Loucy (cell line): ENCODE measurements around the gene CTIF.

Experiments used
- H2AFZ ChIP-seq: fragments of 200-600 bp; sonication (generic); 2 replicates; pipeline ENCODE4 v1.6.0; 2016; ENCODE audit warnings: antibody characterized with exemption, mild to moderate bottlenecking, low read length, moderate library complexity
- H3F3A ChIP-seq: fragments of 200-600 bp; 2 replicates; pipeline ENCODE4 v1.6.0; 2016; ENCODE audit warnings: antibody characterized with exemption, low read depth, mild to moderate bottlenecking
- H3K27me3 ChIP-seq: fragments of 200-600 bp; sonication (generic); 2 replicates; pipeline ENCODE4 v1.6.1; 2014; ENCODE audit warnings: low read length, mild to moderate bottlenecking; ENCODE audit not compliant: insufficient read depth, poor library complexity, severe bottlenecking
- H3K36me3 ChIP-seq: fragments of 200-600 bp; sonication (generic); 2 replicates; pipeline ENCODE4 v1.6.1; 2016; ENCODE audit warnings: low read length; ENCODE audit not compliant: insufficient read depth
- H3K4me1 ChIP-seq: fragments of 200-600 bp; sonication (generic); 2 replicates; pipeline ENCODE4 v1.5.1; 2014; ENCODE audit warnings: low read length, mild to moderate bottlenecking; ENCODE audit not compliant: insufficient read depth, poor library complexity, severe bottlenecking
- H3K4me2 ChIP-seq: fragments of 200-600 bp; sonication (generic); 2 replicates; pipeline ENCODE4 v1.6.0; 2014; ENCODE audit warnings: antibody characterized with exemption, low read length, low read depth, mild to moderate bottlenecking; ENCODE audit not compliant: poor library complexity, severe bottlenecking
- H3K4me3 ChIP-seq: fragments of 200-600 bp; sonication (generic); 2 replicates; pipeline ENCODE4 v1.5.1; 2014; ENCODE audit warnings: low read length, mild to moderate bottlenecking, mixed read lengths; ENCODE audit not compliant: poor library complexity, severe bottlenecking
- H3K79me2 ChIP-seq: fragments of 200-600 bp; sonication (generic); 2 replicates; pipeline ENCODE4 v1.6.1; 2014; ENCODE audit warnings: low read length; ENCODE audit not compliant: insufficient read depth
- H3K9ac ChIP-seq: fragments of 200-600 bp; sonication (generic); 2 replicates; pipeline ENCODE4 v1.6.0; 2014; ENCODE audit warnings: mild to moderate bottlenecking, low read depth, low read length, moderate library complexity; ENCODE audit not compliant: poor library complexity, severe bottlenecking
- H3K9me2 ChIP-seq: fragments of 200-600 bp; sonication (generic); replicated peaks from 2 replicates; pipeline ENCODE4 v1.6.1; 2016; ENCODE audit warnings: low read depth, low read length, mixed read lengths
- H3K9me3 ChIP-seq: fragments of 200-600 bp; sonication (generic); 2 replicates; pipeline ENCODE4 v1.6.1; 2014; ENCODE audit warnings: mild to moderate bottlenecking, antibody characterized with exemption, low read length, low read depth; ENCODE audit not compliant: insufficient read depth
- H4K20me1 ChIP-seq: fragments of 200-600 bp; sonication (generic); 2 replicates; pipeline ENCODE4 v1.6.0; 2014; ENCODE audit warnings: antibody characterized with exemption, low read length, mild to moderate bottlenecking; ENCODE audit not compliant: insufficient read depth, poor library complexity, severe bottlenecking
- CTCF ChIP-seq: fragments of 200-600 bp; sonication (generic); conservative IDR thresholded peaks from 2 replicates; pipeline ENCODE4 v1.5.1; 2014; ENCODE audit warnings: mild to moderate bottlenecking, antibody characterized with exemption, low read length
- EZH2phosphoT487 ChIP-seq: fragments of 200-600 bp; IDR thresholded peaks from 2 replicates; pipeline ENCODE4 v1.6.1; 2018; ENCODE audit warnings: antibody characterized with exemption, mild to moderate bottlenecking, moderate library complexity, borderline replicate concordance

Gene CTIF

GRCh38 chr18:48885924-48886400 is 347.1 kb downstream of the CTIF start:
- H3K9me2 ChIP-seq: no peaks in the 10 kb centered on the region
- no peaks in the 10 kb centered on the region for H3K4me1 ChIP-seq
- H3K79me2 ChIP-seq: no peaks in the 10 kb centered on the region
- H2AFZ ChIP-seq: no peak overlapping the region
- no peak for TF ChIP-seq EZH2phosphoT487
- no peak for TF ChIP-seq CTCF
- H4K20me1 ChIP-seq: no peaks in the 10 kb centered on the region
- H3K4me3 ChIP-seq: no peak overlapping the region
- no peaks in the 10 kb centered on the region for H3K36me3 ChIP-seq
- no peaks in the 10 kb centered on the region for H3K9me3 ChIP-seq
- no peak overlapping the region for H3K4me2 ChIP-seq
- H3K27me3 ChIP-seq: no peaks in the 10 kb centered on the region
- H3K9ac ChIP-seq: no peak overlapping the region
- H3F3A ChIP-seq: no peaks in the 10 kb centered on the region

GRCh38 chr18:48886520-48887293 is 347.9 kb downstream of the CTIF start:
- Histone ChIP-seq H3K36me3 (no peaks in the 10 kb centered on the region), H2AFZ (no peak overlapping the region), H3K9me3 (no peaks in the 10 kb centered on the region), H3K79me2 (no peaks in the 10 kb centered on the region), H3K4me2 (no peak overlapping the region), H3F3A (no peaks in the 10 kb centered on the region), H3K27me3 (no peaks in the 10 kb centered on the region), H3K4me3 (no peak overlapping the region), H3K9me2 (no peaks in the 10 kb centered on the region), H4K20me1 (no peaks in the 10 kb centered on the region), H3K4me1 (no peaks in the 10 kb centered on the region), H3K9ac (no peak overlapping the region)
- TF ChIP-seq EZH2phosphoT487: no peak
- TF ChIP-seq CTCF: no peak

GRCh38 chr18:48887294-48887904 is 348.6 kb downstream of the CTIF start:
- Histone ChIP-seq H4K20me1 (no peaks in the 10 kb centered on the region), H3K4me3 (no peak overlapping the region), H2AFZ (no peak overlapping the region), H3K4me1 (no peaks in the 10 kb centered on the region), H3K9me3 (no peaks in the 10 kb centered on the region), H3K27me3 (no peaks in the 10 kb centered on the region), H3K4me2 (no peak overlapping the region), H3K9ac (no peak overlapping the region), H3F3A (no peaks in the 10 kb centered on the region), H3K36me3 (no peaks in the 10 kb centered on the region), H3K79me2 (no peaks in the 10 kb centered on the region), H3K9me2 (no peaks in the 10 kb centered on the region)
- no peak for TF ChIP-seq EZH2phosphoT487
- TF ChIP-seq CTCF: no peak
